Neural cell (in vitro differentiated cells): Measurements from ENCODE around the gene LRRC4. TPM values are rescaled to one million over a fixed set of nuclear protein-coding genes. Genes with fewer than 3 reads are reported as not detected.

Experiments used
- H2AFZ ChIP-seq: fragments of 200-600, 300-800 bp; sonication (generic), shearing (Covaris generic); 2 replicates; pipeline ENCODE4 v1.6.0; 2014; ENCODE audit warnings: low read depth, mild to moderate bottlenecking, antibody characterized with exemption, low read length, moderate library complexity
- H3F3A ChIP-seq: fragments of 200-600 bp; shearing (Covaris generic); 2 replicates; pipeline ENCODE4 v1.6.1; 2016; ENCODE audit warnings: mild to moderate bottlenecking, moderate library complexity, mixed read lengths, antibody characterized with exemption, low read length; ENCODE audit not compliant: insufficient read depth, poor library complexity, severe bottlenecking
- H3K27ac ChIP-seq: fragments of 200-600, 300-800 bp; sonication (generic), shearing (Covaris generic); 2 replicates; pipeline ENCODE4 v1.5.1; 2014; ENCODE audit warnings: mild to moderate bottlenecking, low read length, moderate library complexity
- H3K27me3 ChIP-seq: fragments of 300-800, 200-600 bp; sonication (generic), shearing (Covaris generic); 2 replicates; pipeline ENCODE4 v1.6.0; 2014; ENCODE audit warnings: mild to moderate bottlenecking, low read depth, low read length, moderate library complexity; ENCODE audit not compliant: insufficient read depth
- H3K36me3 ChIP-seq: fragments of 300-800, 200-600 bp; sonication (generic), shearing (Covaris generic); 2 replicates; pipeline ENCODE4 v1.5.1; 2014; ENCODE audit warnings: mild to moderate bottlenecking, antibody characterized with exemption, low read length, moderate library complexity; ENCODE audit not compliant: insufficient read depth
- H3K4me2 ChIP-seq: fragments of 300-800, 200-600 bp; sonication (generic), shearing (Covaris generic); 2 replicates; pipeline ENCODE4 v1.6.0; 2014; ENCODE audit warnings: mild to moderate bottlenecking, low read length
- H3K4me3 ChIP-seq: fragments of 300-800, 200-600 bp; sonication (generic), shearing (Covaris generic); 2 replicates; pipeline ENCODE4 v1.5.1; 2014; ENCODE audit warnings: mild to moderate bottlenecking, low read length, moderate library complexity
- H3K79me2 ChIP-seq: fragments of 200-600 bp; shearing (Covaris generic); replicated peaks from 2 replicates; pipeline ENCODE4 v1.6.0; 2014; ENCODE audit warnings: mild to moderate bottlenecking, low read length, moderate library complexity; ENCODE audit not compliant: insufficient read depth
- H3K9ac ChIP-seq: fragments of 300-800, 200-600 bp; sonication (generic), shearing (Covaris generic); 2 replicates; pipeline ENCODE4 v1.6.1; 2016; ENCODE audit warnings: mild to moderate bottlenecking, low read length, mixed read lengths
- H3K9me2 ChIP-seq: fragments of 200-600 bp; shearing (Covaris generic); 2 replicates; pipeline ENCODE4 v1.6.1; 2016; ENCODE audit warnings: mild to moderate bottlenecking, low read length, mixed read lengths; ENCODE audit not compliant: insufficient read depth
- H3K9me3 ChIP-seq: fragments of 200-600, 300-800 bp; sonication (generic), shearing (Covaris generic); 2 replicates; pipeline ENCODE4 v1.6.1; 2016; ENCODE audit warnings: mild to moderate bottlenecking, mixed run types, low read length, moderate library complexity, mixed read lengths
- H4K20me1 ChIP-seq: fragments of 200-600 bp; shearing (Covaris generic); 2 replicates; pipeline ENCODE4 v1.6.1; 2016; ENCODE audit warnings: mild to moderate bottlenecking, mixed run types; ENCODE audit not compliant: insufficient read depth
- EP300 ChIP-seq: fragments of 450-650 bp; conservative IDR thresholded peaks from 2 replicates; pipeline ENCODE4 v1.6.1; 2014; ENCODE audit warnings: antibody characterized with exemption, mild to moderate bottlenecking, moderate library complexity; ENCODE audit not compliant: poor library complexity, severe bottlenecking
- EZH2 ChIP-seq: fragments of 200-600, 300-800 bp; shearing (Covaris generic), sonication (generic); IDR thresholded peaks from 2 replicates; pipeline ENCODE4 v1.6.1; 2014; ENCODE audit warnings: antibody characterized with exemption, low read length, borderline replicate concordance, mild to moderate bottlenecking; ENCODE audit not compliant: insufficient read depth, poor library complexity, severe bottlenecking
- MXI1 ChIP-seq: fragments of 450-650 bp; conservative IDR thresholded peaks from 2 replicates; pipeline ENCODE4 v1.6.1; 2014; ENCODE audit warnings: antibody characterized with exemption, mild to moderate bottlenecking; ENCODE audit not compliant: poor library complexity, severe bottlenecking
- POLR2AphosphoS5 ChIP-seq: IDR thresholded peaks from 2 replicates; pipeline ENCODE4 v1.6.1; 2012
- RAD21 ChIP-seq: fragments of 450-650 bp; conservative IDR thresholded peaks from 2 replicates; pipeline ENCODE4 v1.6.1; 2014; ENCODE audit warnings: antibody characterized with exemption, mild to moderate bottlenecking, moderate library complexity
- SMC3 ChIP-seq: fragments of 450-650 bp; conservative IDR thresholded peaks from 2 replicates; pipeline ENCODE4 v1.6.1; 2014; ENCODE audit warnings: antibody characterized with exemption, mild to moderate bottlenecking, moderate library complexity; ENCODE audit not compliant: poor library complexity
- TAF1 ChIP-seq: IDR thresholded peaks from 2 replicates; pipeline ENCODE4 v1.6.1; 2012; ENCODE audit warnings: low read depth
- polyA plus RNA-seq: library from polyadenylated mRNA; depleted of rRNA; stranded (reverse); fragments of >200 nt; gene quantifications from 2 replicates; pipeline ENCODE4 v1.2.3, GENCODE V29; 2014
- TF ChIP-seq, protein P1 (sequence below): fragments of 450-650 bp; IDR thresholded peaks from 2 replicates; pipeline ENCODE4 v1.5.1; 2014; ENCODE audit warnings: antibody characterized with exemption, mild to moderate bottlenecking, moderate library complexity; ENCODE audit not compliant: poor library complexity, severe bottlenecking
- TF ChIP-seq, protein P2 (sequence below): IDR thresholded peaks from 2 replicates; pipeline ENCODE4 v1.6.1; 2012; ENCODE audit warnings: borderline replicate concordance

Gene LRRC4
- polyA plus RNA-seq, 1 donor from 2014 or later, result 15.7 TPM

DNA sequence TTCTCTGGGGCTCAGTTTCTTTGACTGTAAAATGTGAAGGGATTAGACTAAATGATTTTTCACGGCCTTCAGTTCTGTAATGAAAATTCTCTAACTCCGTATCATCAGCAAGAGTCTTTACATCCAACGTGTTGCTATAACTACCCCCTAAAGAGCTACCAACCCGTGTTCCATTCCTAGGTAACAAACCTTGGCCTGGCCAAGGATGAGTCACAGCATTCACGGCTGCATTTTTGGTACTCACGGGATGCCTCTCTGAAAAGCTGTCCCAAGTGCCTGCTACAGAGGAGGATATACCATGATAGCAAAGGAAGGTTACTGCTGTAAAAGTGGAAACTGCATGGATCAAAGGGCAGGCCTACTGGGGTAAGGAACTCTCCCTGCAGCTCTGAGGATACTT, 5.9 kb downstream of the LRRC4 start:
- no peaks in the 10 kb centered on the region for H3K27me3 ChIP-seq
- no peak overlapping the region for H3K9ac ChIP-seq
- H3F3A ChIP-seq, result no peaks in the 10 kb centered on the region
- peaks cover 7% of the 10 kb centered on the region for H3K36me3 ChIP-seq
- H2AFZ ChIP-seq, result no peak overlapping the region
- no peaks in the 10 kb centered on the region for H3K9me3 ChIP-seq
- peaks cover 78% of the 10 kb centered on the region for H3K79me2 ChIP-seq
- TF ChIP-seq, protein P1, sequence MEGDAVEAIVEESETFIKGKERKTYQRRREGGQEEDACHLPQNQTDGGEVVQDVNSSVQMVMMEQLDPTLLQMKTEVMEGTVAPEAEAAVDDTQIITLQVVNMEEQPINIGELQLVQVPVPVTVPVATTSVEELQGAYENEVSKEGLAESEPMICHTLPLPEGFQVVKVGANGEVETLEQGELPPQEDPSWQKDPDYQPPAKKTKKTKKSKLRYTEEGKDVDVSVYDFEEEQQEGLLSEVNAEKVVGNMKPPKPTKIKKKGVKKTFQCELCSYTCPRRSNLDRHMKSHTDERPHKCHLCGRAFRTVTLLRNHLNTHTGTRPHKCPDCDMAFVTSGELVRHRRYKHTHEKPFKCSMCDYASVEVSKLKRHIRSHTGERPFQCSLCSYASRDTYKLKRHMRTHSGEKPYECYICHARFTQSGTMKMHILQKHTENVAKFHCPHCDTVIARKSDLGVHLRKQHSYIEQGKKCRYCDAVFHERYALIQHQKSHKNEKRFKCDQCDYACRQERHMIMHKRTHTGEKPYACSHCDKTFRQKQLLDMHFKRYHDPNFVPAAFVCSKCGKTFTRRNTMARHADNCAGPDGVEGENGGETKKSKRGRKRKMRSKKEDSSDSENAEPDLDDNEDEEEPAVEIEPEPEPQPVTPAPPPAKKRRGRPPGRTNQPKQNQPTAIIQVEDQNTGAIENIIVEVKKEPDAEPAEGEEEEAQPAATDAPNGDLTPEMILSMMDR, result no peak
- TF ChIP-seq RAD21 (no peak), EP300 (no peak), MXI1 (no peak), EZH2 (no peak), SMC3 (no peak), POLR2AphosphoS5 (no peak), TAF1 (no peak)
- TF ChIP-seq, protein P2, sequence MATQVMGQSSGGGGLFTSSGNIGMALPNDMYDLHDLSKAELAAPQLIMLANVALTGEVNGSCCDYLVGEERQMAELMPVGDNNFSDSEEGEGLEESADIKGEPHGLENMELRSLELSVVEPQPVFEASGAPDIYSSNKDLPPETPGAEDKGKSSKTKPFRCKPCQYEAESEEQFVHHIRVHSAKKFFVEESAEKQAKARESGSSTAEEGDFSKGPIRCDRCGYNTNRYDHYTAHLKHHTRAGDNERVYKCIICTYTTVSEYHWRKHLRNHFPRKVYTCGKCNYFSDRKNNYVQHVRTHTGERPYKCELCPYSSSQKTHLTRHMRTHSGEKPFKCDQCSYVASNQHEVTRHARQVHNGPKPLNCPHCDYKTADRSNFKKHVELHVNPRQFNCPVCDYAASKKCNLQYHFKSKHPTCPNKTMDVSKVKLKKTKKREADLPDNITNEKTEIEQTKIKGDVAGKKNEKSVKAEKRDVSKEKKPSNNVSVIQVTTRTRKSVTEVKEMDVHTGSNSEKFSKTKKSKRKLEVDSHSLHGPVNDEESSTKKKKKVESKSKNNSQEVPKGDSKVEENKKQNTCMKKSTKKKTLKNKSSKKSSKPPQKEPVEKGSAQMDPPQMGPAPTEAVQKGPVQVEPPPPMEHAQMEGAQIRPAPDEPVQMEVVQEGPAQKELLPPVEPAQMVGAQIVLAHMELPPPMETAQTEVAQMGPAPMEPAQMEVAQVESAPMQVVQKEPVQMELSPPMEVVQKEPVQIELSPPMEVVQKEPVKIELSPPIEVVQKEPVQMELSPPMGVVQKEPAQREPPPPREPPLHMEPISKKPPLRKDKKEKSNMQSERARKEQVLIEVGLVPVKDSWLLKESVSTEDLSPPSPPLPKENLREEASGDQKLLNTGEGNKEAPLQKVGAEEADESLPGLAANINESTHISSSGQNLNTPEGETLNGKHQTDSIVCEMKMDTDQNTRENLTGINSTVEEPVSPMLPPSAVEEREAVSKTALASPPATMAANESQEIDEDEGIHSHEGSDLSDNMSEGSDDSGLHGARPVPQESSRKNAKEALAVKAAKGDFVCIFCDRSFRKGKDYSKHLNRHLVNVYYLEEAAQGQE, result no peak
- peaks cover 10% of the 10 kb centered on the region for H4K20me1 ChIP-seq
- peak overlapping the region; percentile 90 for H3K4me3 ChIP-seq
- H3K9me2 ChIP-seq, result no peaks in the 10 kb centered on the region
- H3K27ac ChIP-seq, result no peak overlapping the region
- H3K4me2 ChIP-seq, result no peak overlapping the region

DNA sequence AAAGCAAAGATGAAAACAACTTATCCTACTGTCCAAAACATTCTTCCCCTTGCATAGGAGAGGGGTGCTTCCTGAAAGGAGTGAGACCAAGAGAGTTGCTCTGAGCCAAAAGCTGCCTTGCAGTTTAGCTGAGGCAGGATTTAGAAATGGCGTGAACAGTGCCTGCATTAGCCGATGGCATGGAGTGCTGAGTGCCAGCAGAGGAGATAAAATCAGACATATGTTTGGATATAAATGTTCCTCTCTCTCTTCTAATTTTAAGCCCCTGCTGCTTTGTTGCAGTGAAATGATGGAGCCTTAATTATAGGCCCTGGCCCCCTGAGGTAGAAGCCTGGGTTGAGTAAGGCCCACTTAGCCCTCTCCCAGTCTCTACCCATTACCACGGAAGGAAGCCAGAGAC, 7.1 kb downstream of the LRRC4 start:
- H3K27ac ChIP-seq, result no peak overlapping the region
- no peak overlapping the region for H3K9ac ChIP-seq
- no peak overlapping the region for H3K4me2 ChIP-seq
- H3K36me3 ChIP-seq, result peaks cover 5% of the 10 kb centered on the region
- no peaks in the 10 kb centered on the region for H3K9me3 ChIP-seq
- H4K20me1 ChIP-seq, result peaks cover 10% of the 10 kb centered on the region
- H3K9me2 ChIP-seq, result no peaks in the 10 kb centered on the region
- H3K27me3 ChIP-seq, result no peaks in the 10 kb centered on the region
- no peak overlapping the region for H2AFZ ChIP-seq
- H3K4me3 ChIP-seq, result peak overlapping the region; percentile 90
- H3F3A ChIP-seq, result no peaks in the 10 kb centered on the region
- TF ChIP-seq, protein P1, result no peak
- TF ChIP-seq MXI1 (no peak), RAD21 (no peak), SMC3 (no peak), TAF1 (no peak), EP300 (no peak), EZH2 (no peak), POLR2AphosphoS5 (no peak)
- TF ChIP-seq, protein P2, result no peak
- H3K79me2 ChIP-seq, result peaks cover 66% of the 10 kb centered on the region
